Esophagus muscularis mucosa (tissue), 4 donors: ENCODE measurements around the gene SPEG.

ENCODE experiments used
- EP300 ChIP-seq: sonication (generic); formaldehyde crosslinking; IDR thresholded peaks from one replicate; pipeline ENCODE4 v1.6.1; 2017; ENCODE audit warnings: antibody characterized with exemption
- POLR2A ChIP-seq: fragments of 450-650 bp; IDR thresholded peaks from one replicate; pipeline ENCODE4 v1.6.1; 2017; ENCODE audit warnings: antibody characterized with exemption, moderate library complexity, mild to moderate bottlenecking, low read depth
- POLR2AphosphoS5 ChIP-seq, 2 donors: sonication (generic); formaldehyde crosslinking; IDR thresholded peaks; one replicate each; pipeline ENCODE4 v1.6.1; 2017; ENCODE audit warnings: antibody characterized with exemption in 2 of 2
- TF ChIP-seq, protein P1 (sequence below), 3 experiments: fragments of 200-600 bp in 2 of 3; fragments of 450-650 bp in 1 of 3; sonication (generic) in 2 of 3; IDR thresholded peaks; one replicate each; pipeline ENCODE4 v1.5.1; 2017 to 2019; ENCODE audit warnings: antibody characterized with exemption in 3 of 3, mild to moderate bottlenecking in 2 of 3, moderate library complexity in 1 of 3

DNA sequence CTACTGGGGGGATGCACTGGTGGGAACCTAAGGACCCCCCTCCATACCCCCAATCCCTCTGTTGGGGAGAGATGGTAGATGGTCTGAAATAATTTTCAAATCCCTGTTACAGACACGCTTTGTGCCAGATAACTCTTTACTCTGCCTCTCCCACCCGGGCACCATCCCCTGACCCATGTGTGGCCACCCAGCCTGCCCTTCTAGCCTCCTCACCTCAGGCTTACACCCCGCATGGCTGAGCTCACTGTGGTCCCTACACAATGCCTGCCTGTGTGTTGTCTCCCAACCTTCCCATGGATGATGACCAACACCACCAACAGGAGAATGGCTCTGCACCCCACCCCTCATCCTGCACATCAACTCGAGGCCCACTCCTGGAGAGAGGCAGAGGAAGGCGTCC is 15.0 kb downstream of the SPEG start:
- TF ChIP-seq POLR2A (no peak), POLR2AphosphoS5 (IDR thresholded peaks at IDR 0.05) (no peak), EP300 (no peak)
- TF ChIP-seq, protein P1, sequence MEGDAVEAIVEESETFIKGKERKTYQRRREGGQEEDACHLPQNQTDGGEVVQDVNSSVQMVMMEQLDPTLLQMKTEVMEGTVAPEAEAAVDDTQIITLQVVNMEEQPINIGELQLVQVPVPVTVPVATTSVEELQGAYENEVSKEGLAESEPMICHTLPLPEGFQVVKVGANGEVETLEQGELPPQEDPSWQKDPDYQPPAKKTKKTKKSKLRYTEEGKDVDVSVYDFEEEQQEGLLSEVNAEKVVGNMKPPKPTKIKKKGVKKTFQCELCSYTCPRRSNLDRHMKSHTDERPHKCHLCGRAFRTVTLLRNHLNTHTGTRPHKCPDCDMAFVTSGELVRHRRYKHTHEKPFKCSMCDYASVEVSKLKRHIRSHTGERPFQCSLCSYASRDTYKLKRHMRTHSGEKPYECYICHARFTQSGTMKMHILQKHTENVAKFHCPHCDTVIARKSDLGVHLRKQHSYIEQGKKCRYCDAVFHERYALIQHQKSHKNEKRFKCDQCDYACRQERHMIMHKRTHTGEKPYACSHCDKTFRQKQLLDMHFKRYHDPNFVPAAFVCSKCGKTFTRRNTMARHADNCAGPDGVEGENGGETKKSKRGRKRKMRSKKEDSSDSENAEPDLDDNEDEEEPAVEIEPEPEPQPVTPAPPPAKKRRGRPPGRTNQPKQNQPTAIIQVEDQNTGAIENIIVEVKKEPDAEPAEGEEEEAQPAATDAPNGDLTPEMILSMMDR (IDR thresholded peaks at IDR 0.05) = no peak
